Measurements from ENCODE around the gene LRRC25. TPM values are rescaled to one million over a fixed set of nuclear protein-coding genes. Genes with fewer than 3 reads are reported as not detected.

Gene LRRC25
- total RNA-seq, 1 experiment from 2014 or later: not detected

- TF ChIP-seq, protein P1, sequence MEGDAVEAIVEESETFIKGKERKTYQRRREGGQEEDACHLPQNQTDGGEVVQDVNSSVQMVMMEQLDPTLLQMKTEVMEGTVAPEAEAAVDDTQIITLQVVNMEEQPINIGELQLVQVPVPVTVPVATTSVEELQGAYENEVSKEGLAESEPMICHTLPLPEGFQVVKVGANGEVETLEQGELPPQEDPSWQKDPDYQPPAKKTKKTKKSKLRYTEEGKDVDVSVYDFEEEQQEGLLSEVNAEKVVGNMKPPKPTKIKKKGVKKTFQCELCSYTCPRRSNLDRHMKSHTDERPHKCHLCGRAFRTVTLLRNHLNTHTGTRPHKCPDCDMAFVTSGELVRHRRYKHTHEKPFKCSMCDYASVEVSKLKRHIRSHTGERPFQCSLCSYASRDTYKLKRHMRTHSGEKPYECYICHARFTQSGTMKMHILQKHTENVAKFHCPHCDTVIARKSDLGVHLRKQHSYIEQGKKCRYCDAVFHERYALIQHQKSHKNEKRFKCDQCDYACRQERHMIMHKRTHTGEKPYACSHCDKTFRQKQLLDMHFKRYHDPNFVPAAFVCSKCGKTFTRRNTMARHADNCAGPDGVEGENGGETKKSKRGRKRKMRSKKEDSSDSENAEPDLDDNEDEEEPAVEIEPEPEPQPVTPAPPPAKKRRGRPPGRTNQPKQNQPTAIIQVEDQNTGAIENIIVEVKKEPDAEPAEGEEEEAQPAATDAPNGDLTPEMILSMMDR (IDR thresholded peaks at IDR 0.05; ENCODE audit: unreplicated experiment): no peak
- peaks cover 8% of the 10 kb centered on the region for H3K9me3 Mint-ChIP-seq (ENCODE audit: unreplicated experiment)
- DNase-seq (ENCODE audit: unreplicated experiment): no peak
- no peaks in the 10 kb centered on the region for H3K27me3 Mint-ChIP-seq (ENCODE audit: insufficient read depth, unreplicated experiment)
- H3K4me3 Mint-ChIP-seq (ENCODE audit: unreplicated experiment): no peak overlapping the region
- no TSS peak for BruUV-seq (replicated peaks)
- CTCF ChIA-PET: interaction anchor here (1.2 kb wide), 1 partner anchor 15 kb away, joined by 3 read pairs; no protein-coding TSS in a partner anchor
- peaks cover 55% of the 10 kb centered on the region for H3K36me3 Mint-ChIP-seq (ENCODE audit: insufficient read depth, unreplicated experiment)
- intact Hi-C loops (cut with micrococcal nuclease): no loop called here
- H3K27ac Mint-ChIP-seq (ENCODE audit: low read depth, unreplicated experiment): no peak overlapping the region
- H3K4me1 Mint-ChIP-seq (ENCODE audit: insufficient read depth, unreplicated experiment): peaks cover 15% of the 10 kb centered on the region
- POLR2A ChIA-PET: no interaction called here
Measured at GRCh38 chr19:18445262-18445948, 48.0 kb upstream of the LRRC25 start.

DNA sequence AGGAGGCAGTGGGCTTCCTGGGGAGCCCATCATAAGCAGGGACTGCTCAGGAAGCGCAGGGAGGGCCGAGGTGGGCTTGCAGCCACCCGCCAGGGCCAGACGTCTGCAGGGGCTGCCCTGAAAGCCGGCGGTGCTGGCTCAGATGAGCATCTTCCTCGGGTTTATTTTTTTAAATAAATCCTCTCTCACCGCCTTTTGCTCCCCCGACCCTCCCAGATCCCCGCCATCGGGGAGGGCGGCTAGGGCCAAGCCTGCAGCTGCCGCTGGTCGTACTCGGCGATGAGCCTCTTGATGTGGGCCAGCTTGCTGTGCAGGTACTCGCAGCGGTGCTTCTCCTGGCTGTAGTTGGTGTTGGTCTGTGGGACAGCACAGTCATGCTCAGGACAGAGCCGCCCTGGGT is 47.1 kb upstream of the LRRC25 start:
- no peak for DNase-seq (ENCODE audit: unreplicated experiment)
- TF ChIP-seq, protein P1 (IDR thresholded peaks at IDR 0.05; ENCODE audit: unreplicated experiment): no peak
- Mint-ChIP-seq H3K4me3 (ENCODE audit: unreplicated experiment) (no peak overlapping the region), H3K36me3 (ENCODE audit: insufficient read depth, unreplicated experiment) (peaks cover 53% of the 10 kb centered on the region), H3K27ac (ENCODE audit: low read depth, unreplicated experiment) (no peak overlapping the region), H3K4me1 (ENCODE audit: insufficient read depth, unreplicated experiment) (peaks cover 23% of the 10 kb centered on the region), H3K27me3 (ENCODE audit: insufficient read depth, unreplicated experiment) (no peaks in the 10 kb centered on the region), H3K9me3 (ENCODE audit: unreplicated experiment) (peaks cover 8% of the 10 kb centered on the region)
- intact Hi-C loops (cut with micrococcal nuclease): no loop called here
- no TSS peak for BruUV-seq (replicated peaks)
- POLR2A ChIA-PET: interaction anchor here (0.7 kb wide), 1 partner anchor 140 kb away, joined by 3 read pairs; no protein-coding TSS in a partner anchor
- CTCF ChIA-PET: interaction anchor here (1.2 kb wide), 1 partner anchor 15 kb away, joined by 3 read pairs; no protein-coding TSS in a partner anchor

- BruUV-seq (replicated peaks): no TSS peak
- Mint-ChIP-seq H3K36me3 (ENCODE audit: insufficient read depth, unreplicated experiment) (peaks cover 48% of the 10 kb centered on the region), H3K4me1 (ENCODE audit: insufficient read depth, unreplicated experiment) (peaks cover 30% of the 10 kb centered on the region), H3K27ac (ENCODE audit: low read depth, unreplicated experiment) (no peak overlapping the region), H3K9me3 (ENCODE audit: unreplicated experiment) (peaks cover 8% of the 10 kb centered on the region), H3K27me3 (ENCODE audit: insufficient read depth, unreplicated experiment) (no peaks in the 10 kb centered on the region), H3K4me3 (ENCODE audit: unreplicated experiment) (no peak overlapping the region)
- ChIA-PET POLR2A (interaction anchor here (0.5 to 0.7 kb wide), 2 partner anchors 141 to 957 kb away, joined by 3 to 4 read pairs; no protein-coding TSS in a partner anchor), CTCF (interaction anchor here (1.2 to 1.3 kb wide), 2 partner anchors 15 to 16 kb away, joined by 3 read pairs; no protein-coding TSS in a partner anchor)
- no peak for DNase-seq (ENCODE audit: unreplicated experiment)
- intact Hi-C loops (cut with micrococcal nuclease): no loop called here
- TF ChIP-seq, protein P1 (IDR thresholded peaks at IDR 0.05; ENCODE audit: unreplicated experiment): no peak
Measured at GRCh38 chr19:18443831-18444230, 46.4 kb upstream of the LRRC25 start.

DNA sequence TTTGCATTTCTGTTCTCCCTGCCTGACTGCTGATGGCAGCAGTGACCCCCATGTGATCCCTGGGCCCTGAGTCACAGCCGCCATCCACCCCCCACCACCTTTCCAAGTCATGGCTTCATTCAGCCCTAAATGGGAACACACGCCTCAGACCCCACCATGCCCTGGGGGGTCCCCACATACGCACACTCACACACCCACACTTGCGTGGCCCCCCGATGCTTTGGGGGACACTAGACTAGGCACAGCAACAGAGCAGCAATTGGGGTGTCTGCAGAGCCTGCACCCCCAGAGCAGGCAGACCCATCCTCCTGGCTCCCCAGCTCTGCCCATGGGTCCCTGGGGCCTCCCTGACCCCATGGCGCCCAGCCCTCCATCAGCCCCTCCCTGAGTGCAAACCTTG is 46.0 kb upstream of the LRRC25 start:
- TF ChIP-seq, protein P1 (IDR thresholded peaks at IDR 0.05; ENCODE audit: unreplicated experiment): no peak
- H3K4me3 Mint-ChIP-seq (ENCODE audit: unreplicated experiment): no peak overlapping the region
- ChIA-PET CTCF (interaction anchor here (0.7 to 1.3 kb wide), 4 partner anchors 7 to 32 kb away, joined by 3 to 4 read pairs (median 3); no protein-coding TSS in a partner anchor), POLR2A (interaction anchor here (0.5 kb wide), 1 partner anchor 957 kb away, joined by 4 read pairs; no protein-coding TSS in a partner anchor)
- peaks cover 8% of the 10 kb centered on the region for H3K9me3 Mint-ChIP-seq (ENCODE audit: unreplicated experiment)
- peaks cover 33% of the 10 kb centered on the region for H3K4me1 Mint-ChIP-seq (ENCODE audit: insufficient read depth, unreplicated experiment)
- BruUV-seq (replicated peaks): no TSS peak
- peaks cover 43% of the 10 kb centered on the region for H3K36me3 Mint-ChIP-seq (ENCODE audit: insufficient read depth, unreplicated experiment)
- no peak overlapping the region for H3K27ac Mint-ChIP-seq (ENCODE audit: low read depth, unreplicated experiment)
- no peak for DNase-seq (ENCODE audit: unreplicated experiment)
- intact Hi-C loops (cut with micrococcal nuclease): no loop called here
- H3K27me3 Mint-ChIP-seq (ENCODE audit: insufficient read depth, unreplicated experiment): no peaks in the 10 kb centered on the region
